HT-29 (cell line): Measurements from ENCODE around the gene SHANK2. TPM values are rescaled to one million over a fixed set of nuclear protein-coding genes. Genes with fewer than 3 reads are reported as not detected.

Experiments used
- DNase-seq: peaks from one replicate; pipeline ENCODE4 v3.0.0-alpha.2; 2015; ENCODE audit warnings: low spot score
- total RNA-seq: library from RNA; depleted of rRNA; stranded (reverse); fragments of >200 nt; shearing (Covaris generic); gene quantifications from 2 replicates; pipeline ENCODE4 v1.2.3, GENCODE V29; 2014; rRNA removed

The SHANK2 gene
- total RNA-seq, result 2.5 and 5.4 TPM in 2 replicates

GRCh38 chr11:71252269-71252769 lies at the start of gene SHANK2:
Gene SHANK2 (minus strand): TSS chr11:71252577. CDS start chr11:71147326, 105,251 bp downstream.
- DNase-seq, result peak; percentile 8

- no peak for DNase-seq
Measured at GRCh38 chr11:71301858-71302533, 49.6 kb upstream of the SHANK2 start.

GRCh38 chr11:71301046-71301857 lies 48.9 kb upstream of the SHANK2 start:
- no peak for DNase-seq

- DNase-seq, result no peak
Measured at GRCh38 chr11:71300187-71300586, 47.8 kb upstream of the SHANK2 start.

GRCh38 chr11:71298761-71299181 lies 46.4 kb upstream of the SHANK2 start:
- DNase-seq, result no peak

- DNase-seq, result no peak
Measured at GRCh38 chr11:71298016-71298550, 45.7 kb upstream of the SHANK2 start.

- no peak for DNase-seq
Measured at GRCh38 chr11:71294846-71295600, 42.6 kb upstream of the SHANK2 start.

GRCh38 chr11:71293961-71294782 lies 41.8 kb upstream of the SHANK2 start:
- DNase-seq, result no peak

GRCh38 chr11:71286701-71287643 lies 34.6 kb upstream of the SHANK2 start:
- DNase-seq, result peak; percentile 26

GRCh38 chr11:71285111-71285510 lies 32.7 kb upstream of the SHANK2 start:
- DNase-seq, result no peak

- peak; percentile 89 for DNase-seq
Measured at GRCh38 chr11:71284525-71285092, 32.2 kb upstream of the SHANK2 start.

GRCh38 chr11:71283971-71284441 lies 31.6 kb upstream of the SHANK2 start:
- DNase-seq, result peak; percentile 97

GRCh38 chr11:71282581-71283351 lies 30.4 kb upstream of the SHANK2 start:
- DNase-seq, result peak; percentile 86

GRCh38 chr11:71281831-71282230 lies 29.5 kb upstream of the SHANK2 start:
- peak; percentile 5 for DNase-seq

GRCh38 chr11:71281204-71281603 lies 28.8 kb upstream of the SHANK2 start:
- DNase-seq, result no peak

GRCh38 chr11:71279916-71280645 lies 27.7 kb upstream of the SHANK2 start:
- DNase-seq, result no peak

- no peak for DNase-seq
Measured at GRCh38 chr11:71272161-71272560, 19.8 kb upstream of the SHANK2 start.
